Mucosa of gallbladder (tissue), 1 donor: ENCODE results near the gene KAT6B. TPM values are rescaled to one million over a fixed set of nuclear protein-coding genes. Genes with fewer than 3 reads are reported as not detected.
"Not testable (repeated sequence)": the region's sequence is repeated elsewhere in the genome, so short reads cannot be mapped to it uniquely, and the experiment has no call there.

ENCODE experiments used
- DNase-seq: peaks from one replicate; pipeline ENCODE4 v3.0.0-alpha.2; 2020; ENCODE audit warnings: low spot score
- total RNA-seq: library from RNA; stranded (reverse); gene quantifications from one replicate; pipeline ENCODE4 v1.2.1, GENCODE V29; 2021
- donor health status: DM: no; HTN: no; CAD: no.

The KAT6B gene
- total RNA-seq, 1 donor from 2014 or later, result 33.0 TPM

DNA sequence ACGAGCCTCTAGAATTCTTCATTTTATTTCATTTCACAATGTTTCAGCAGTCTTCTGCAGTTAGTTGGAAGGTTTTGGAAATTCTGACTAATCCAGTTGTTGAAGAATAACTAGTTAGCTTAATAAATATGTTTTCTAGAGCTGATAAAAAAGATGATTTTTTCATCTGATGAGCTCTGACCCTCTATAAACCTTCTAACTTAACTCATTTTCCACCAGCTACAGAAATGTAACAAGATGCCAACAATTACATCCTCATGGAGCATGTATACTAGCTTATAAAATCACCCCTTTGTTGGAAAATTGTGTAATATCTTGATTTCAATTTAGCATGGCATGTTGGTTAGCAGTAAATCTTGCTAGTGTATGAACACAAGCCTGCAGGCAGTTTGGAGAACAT is 33.1 kb downstream of the KAT6B start:
- no peak for DNase-seq

DNA sequence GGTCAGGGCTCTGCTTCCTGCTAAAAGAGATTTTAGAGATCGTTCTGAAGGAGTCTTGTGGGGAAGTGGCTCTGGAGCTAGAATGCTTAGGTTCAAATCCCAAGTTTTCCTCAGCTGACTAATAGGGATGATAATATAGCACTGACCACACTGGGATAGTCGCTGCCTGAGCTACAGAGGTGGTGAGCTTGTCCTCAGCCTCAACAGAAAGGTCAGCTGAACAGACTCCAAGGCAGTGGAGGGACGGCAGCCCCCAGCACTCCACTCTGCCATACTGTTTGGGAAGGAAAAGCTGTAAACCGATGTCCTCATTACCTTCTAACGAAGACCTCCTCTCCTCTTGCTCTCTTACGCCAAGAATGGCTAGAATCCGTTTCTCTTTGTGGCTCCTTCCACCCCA is 36.2 kb downstream of the KAT6B start:
- no peak for DNase-seq

DNA sequence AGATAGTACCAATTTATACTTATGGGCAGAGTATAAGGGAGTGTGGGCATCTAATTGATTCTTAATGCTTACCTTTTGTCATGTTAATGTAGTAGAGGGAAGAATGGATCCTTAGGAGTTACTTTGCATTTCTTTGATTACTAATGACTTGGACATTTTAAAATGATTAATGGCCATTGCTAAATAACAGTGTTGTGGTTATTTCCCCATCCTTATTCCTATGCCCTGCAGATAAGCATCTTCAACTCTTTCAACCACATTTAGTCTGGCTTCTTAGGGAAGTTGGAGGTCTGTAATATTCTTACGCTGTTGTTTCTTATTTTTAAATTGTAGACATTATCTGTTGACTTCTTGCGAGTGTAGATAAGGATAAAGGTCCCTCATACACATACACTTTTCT is 37.2 kb downstream of the KAT6B start:
- DNase-seq, result no peak

DNA sequence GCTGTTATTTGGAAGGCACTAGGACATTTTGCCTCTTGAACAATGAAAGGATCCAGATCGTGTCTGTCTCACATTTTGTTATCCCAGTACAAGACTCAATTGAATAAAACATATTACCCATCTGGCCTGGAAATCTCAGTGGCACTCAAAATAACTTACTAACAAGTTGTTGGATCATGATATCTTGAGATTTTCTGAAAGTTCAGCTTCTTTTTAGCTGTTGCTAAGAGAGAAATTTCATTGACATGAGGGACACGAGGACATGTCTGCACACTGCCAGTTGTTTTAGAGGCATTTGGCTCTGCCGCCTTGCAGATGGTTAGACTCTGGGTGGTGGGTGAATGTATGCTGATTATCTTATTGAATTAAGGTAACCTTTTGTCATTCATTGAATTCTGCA is 41.0 kb downstream of the KAT6B start:
- no peak for DNase-seq

DNA sequence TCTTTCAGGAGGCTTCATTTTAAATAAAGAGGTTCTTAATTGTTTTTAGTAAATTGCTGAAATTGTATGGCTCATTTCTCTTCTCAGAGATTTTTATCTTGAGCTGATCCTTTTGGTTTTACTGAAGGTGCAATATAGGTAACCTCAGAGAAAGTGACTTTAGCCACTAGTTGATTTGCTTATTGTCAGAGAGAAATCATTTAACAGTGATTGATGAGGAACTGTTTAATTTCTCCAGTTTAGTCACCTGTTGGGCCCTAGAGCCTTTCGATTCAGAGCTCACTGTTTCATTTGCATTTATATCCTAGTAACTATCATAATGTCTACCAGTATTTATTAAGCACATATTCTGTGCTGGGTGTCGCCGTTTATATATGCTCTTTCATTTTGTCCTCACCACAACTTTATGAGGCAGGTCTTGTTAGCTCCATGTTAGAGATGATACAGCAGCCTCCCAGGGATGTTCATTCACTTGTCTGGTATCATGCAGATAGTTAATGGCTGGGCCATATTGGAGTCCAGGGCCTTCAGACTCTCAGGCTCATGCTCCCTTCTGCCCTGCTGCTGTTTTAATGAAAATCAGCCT is 42.1 kb downstream of the KAT6B start:
- DNase-seq, result no peak

DNA sequence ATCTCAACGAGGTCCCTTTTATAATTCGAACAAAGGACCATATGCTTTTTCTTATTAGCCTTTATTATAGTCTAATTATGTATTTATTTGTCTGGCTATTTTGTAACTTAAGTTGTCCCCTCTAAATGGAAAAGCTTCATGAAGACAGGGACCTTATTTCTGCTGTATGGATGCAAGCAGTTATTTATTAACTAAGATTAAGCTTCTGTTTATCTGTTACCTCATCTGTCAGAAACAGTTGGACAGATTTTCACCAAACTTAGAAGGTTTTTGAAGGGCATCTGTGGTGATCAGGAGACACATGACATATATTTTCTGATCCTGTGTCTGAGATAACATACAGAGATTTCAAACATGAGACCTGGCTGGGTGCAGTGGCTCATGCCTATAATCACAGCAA is 43.2 kb downstream of the KAT6B start:
- no peak for DNase-seq

DNA sequence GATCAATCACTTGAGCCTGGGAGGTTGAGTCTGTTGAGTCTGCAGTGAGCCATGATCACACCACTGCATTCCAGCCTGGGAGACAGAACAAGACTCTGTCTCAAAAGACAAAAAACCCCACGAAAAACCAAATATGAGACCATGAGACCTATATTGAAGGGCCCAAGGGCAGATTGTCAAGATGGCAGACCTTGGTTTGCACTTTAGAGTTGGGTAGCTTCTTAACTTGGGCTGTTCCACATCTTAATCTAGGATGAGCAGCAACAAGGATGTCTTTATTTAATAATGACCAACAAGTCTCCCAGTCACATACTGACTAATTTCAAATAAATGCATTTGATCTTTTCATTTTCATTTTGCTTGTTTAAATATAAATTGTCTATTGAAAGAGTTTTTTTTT is 43.8 kb downstream of the KAT6B start:
- DNase-seq, result no peak

DNA sequence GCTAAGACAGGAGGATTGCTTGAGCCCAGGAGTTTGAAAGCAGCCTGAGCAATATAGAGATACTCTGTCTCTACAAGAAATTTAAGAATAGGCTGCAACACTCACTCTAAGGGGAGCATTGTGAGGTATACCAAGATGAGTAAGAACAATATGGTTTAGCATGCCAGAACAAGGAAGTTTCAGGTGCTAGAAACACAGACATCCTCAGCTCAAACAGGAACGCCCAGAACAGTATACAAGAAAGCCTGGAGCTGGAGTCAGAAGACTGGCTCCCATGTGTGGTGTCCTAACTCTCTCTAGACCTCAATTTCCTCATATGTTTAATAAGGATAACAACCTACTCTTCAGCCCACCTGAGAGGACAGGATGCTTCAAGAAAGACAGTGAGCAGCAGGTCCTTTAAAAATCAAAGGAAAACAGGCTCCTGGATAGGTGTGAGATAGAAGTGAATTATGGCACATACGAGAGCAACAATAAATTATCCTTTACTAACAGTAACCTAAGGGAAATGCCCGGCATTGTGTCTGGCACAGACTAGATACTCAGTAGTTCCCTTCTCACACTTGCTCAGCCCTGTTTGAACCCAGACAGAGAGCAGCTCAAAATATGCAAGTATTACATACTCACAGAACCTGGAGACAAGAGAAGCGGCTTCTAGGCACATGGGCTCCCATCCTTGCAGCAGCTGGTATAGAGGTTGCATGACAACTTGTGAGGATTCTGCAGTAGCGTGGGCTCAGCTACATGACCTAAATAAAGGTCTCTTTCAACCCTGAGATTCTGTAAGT is 45.4 kb downstream of the KAT6B start:
- no peak for DNase-seq

DNA sequence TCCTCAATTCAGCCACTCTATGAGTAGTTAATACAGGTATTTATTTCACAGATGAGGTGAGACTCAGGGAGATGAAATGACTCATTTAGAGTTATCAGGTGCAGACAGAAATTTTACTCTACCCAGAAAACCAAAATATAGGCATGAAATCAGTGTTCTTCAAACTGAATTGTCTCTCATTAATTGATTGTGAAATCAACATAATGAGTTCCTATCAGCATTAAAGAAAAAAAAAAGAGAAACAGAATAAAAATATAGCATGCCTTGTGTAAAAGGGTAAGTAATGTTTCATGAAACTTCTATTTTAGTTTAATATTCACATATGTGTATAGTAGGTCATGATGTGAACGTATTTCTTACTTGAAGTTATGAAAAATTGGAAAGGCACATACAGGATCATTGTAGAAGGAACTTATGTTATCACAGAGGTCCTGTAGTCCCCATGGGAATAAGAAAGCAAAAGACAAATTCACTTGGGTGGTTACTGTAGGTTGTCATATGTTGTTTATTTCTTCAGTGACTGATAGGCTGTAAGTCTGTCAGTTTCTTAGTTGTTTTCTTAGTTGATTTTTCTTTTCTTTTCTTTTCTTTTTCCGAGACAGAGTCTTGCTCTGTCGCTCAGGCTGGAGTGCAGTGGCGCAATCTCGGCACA is 47.5 kb downstream of the KAT6B start:
- no peak for DNase-seq

DNA sequence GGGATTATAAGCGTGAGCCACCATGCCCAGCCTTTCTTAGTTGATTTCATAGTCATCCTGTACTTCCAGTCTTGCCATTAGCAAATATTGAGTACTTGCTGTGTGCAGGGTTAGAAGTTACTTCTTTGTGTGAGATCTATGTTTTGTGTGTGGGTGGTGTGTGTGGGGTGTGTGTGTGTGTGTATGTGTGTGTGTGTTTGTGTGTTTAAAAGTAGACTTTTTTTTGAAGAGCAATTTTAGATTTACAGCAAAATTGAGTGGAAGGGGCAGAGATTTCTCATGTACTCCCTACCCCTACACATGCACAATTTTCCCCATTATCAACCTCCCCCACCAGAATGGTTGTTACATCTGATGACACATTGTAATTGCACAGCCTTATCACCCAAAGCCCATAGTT is 48.2 kb downstream of the KAT6B start:
- no peak for DNase-seq

DNA sequence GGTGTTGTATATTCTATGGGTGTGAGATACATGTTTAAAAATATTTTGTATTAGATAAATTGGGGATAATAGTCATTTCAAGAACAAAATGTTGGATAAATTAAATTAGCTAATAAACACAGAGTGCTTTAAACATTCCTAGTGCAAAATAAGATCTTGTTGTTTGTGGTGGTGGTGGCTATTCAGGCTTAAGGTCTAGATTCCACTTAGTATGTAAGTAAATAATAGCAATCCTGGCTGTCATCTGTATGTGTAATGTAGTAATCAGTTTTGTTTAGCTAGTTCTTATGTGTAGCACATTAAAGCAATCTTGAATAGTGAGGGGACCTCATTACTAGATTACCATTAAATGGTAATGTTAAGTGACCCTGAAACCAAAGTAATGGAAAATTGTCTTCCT is 48.7 kb downstream of the KAT6B start:
- DNase-seq, result no peak

DNA sequence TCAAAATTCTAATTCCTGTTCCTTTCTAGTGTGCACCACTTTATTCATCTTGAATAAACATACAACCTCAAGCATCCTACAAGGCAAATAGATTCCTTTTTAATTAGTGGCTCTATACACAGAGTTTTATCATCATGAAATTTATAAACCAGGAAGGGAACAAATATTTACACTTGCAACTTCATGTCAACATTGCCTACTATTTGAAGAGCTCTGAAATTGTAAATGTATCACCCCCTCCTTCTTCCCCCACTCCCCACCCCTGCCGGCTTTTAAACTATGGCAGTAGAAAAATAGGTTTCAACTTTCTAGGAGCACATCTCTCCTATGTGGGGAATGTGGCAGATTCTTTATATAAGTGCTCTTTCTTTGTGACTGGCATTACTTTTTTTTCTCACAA is 49.6 kb downstream of the KAT6B start:
- DNase-seq, result no peak

DNA sequence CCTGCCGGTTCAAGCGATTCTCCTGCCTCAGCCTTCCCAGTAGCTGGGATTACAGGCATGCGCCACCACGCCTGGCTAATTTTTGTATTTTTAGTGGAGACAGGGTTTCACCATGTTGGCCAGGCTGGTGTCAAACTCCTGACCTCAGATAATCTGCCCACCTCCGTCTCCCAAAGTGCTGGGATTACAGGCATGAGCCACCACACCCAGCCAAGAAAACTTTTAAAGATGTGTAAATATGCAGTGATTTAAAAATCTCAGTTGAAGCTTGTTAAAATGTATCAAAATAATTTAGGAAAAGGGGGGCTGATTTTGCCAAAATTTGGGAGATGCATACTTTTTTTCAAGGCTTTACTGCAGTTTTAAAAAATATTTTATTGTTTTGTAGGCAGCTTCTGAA is 50.7 kb downstream of the KAT6B start:
- DNase-seq, result not testable (repeated sequence)

DNA sequence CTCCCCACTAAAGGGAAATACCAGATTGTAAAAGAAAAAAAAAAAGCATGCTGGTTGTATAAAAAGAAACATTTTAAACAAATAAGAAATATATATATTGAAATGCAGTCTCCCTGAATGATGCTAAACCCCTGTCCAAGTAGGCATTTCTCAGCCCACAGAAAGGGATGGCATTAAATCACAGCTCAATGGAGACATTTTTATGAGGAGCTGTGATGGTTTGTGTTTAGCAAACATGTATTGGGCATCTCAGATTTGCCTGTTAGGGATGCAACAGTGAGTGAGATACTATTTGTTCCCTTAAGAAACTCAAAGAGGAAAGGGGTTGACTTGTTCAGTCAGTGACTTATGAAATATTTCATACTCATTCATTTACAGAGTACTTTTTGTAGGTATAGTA is 51.5 kb downstream of the KAT6B start:
- no peak for DNase-seq

DNA sequence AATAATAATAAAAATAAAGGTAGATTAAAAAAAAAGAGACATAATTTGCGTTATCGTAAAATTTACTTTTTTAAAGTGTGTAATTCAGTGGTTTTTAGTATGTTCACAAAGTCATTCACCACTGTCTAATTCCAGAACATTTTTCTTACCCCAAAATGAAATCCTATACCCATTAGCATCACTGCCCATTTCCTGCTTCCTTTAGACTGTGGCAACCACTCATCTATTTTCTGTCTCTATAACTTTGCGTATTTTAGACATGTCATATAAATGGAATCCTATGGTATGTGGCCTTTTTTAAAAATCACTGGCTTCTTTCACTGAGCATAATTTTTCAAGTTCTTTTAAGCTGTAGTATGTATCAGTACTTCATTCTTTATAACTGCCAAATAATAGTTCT is 53.6 kb downstream of the KAT6B start:
- DNase-seq, result no peak

DNA sequence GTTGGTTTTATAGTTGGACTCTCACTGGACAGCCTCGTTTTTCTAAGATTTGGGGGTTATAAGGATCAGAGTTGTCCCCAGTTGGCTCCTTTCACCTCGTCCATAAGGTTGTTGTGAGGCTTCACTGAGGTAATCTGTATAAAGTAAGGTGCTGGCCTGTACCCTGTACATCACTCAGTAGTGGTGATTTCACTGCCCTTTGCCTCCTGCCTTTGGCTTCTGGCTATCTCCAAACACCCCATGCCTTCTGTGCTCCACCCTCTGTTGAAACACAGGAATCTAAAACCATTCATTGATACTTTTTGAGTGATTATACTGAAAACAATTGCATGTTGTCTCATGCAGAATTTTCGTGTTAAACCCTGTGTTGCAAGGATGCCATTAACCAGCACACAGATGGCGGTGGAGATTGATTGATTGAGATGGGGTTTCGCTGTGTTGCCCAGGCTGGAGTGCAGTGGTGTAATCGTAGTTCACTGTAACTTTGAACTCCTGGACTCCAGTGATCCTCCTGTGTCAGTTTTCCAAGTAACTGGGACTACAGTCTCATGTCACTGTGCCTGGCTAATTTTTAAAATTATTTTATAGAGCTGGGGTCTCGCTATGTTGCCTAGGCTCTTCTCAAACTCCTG is 55.0 kb downstream of the KAT6B start:
- no peak for DNase-seq

DNA sequence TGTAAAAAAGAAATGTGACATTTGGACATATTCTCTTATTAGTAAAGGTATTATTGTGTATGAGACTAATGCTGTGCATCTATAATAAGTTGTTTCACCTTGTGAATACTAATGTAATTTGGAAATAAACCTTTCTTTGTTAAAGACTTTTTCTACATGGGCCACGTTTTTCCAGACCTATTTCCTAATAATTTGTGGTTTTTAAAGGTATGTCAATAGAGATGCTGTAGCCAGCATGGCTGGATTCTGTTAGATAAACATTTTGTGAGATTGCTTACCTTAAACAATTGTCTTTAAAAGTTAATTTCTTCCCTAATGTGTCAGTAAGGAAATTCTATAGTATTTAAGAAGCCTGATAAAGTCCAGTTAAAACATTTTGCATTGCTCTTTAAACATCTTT is 56.0 kb downstream of the KAT6B start:
- DNase-seq, result no peak

DNA sequence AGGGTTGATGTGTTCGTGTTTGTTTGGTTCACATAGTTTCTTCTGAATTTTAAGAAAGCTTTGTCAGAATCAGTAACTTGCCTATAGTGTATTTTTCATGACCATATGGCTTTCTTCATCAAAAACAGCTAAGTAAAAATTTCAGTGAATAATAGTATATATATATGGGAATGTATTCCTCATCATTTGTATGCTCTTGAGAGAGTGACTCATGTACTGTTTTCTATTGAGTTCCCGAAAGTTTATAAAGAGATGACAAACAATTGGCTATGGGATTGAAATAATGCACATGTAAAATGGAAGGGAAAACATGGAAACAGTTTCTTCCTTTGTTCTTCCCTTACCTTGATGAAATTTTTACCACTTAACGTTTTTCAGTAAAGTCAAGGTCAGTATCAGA is 56.4 kb downstream of the KAT6B start:
- DNase-seq, result no peak

DNA sequence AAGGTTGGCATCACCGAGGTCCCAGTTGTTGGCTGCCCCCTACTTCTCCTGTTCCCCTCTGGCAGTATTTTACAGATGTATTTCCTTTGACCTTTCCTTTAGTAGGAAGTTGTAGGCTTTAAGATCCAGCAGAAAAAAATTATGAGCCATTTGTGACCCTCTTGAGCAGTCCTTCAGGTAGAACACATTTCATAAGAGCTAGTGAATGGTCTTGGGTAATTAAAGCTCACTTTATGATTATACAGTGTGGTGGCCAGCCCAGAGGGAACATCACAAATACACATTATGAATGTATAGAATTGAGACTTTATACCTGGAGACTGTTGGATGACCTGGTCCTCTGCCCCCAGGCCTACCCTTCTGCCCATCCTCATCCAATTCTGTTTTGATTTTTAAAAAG is 57.0 kb downstream of the KAT6B start:
- DNase-seq, result no peak

DNA sequence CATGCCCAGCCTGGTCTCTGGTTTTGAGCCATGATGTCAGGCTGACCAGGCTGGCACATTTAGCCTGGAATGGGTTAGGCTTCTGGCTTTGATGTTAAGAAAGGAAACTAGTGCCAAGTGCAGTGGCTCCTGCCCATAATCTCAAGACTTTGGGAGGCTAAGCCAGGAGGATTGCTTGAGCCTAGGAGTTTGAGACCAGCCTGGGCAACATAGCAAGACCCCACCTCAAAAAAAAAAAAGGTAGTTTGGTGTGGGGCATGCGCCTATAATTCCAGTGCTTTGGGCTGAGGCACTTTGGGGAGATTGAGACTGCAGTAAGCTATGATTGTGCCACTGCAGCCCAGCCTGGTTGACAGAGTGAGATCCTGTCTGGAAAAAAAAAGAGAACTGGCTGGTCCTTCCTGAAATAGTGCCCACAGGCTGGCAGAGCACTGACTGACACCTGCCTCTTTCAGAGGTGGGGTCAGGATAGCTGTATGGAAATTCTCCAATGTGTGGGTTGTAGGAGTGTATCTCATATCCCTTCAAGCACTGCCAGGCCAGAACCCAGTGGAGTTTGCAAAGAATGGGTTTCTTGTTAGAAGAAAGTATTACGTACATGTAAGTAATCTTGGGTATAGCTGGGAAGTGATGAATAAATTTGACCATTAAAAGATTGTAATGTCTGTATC is 61.3 kb downstream of the KAT6B start:
- DNase-seq, result no peak

DNA sequence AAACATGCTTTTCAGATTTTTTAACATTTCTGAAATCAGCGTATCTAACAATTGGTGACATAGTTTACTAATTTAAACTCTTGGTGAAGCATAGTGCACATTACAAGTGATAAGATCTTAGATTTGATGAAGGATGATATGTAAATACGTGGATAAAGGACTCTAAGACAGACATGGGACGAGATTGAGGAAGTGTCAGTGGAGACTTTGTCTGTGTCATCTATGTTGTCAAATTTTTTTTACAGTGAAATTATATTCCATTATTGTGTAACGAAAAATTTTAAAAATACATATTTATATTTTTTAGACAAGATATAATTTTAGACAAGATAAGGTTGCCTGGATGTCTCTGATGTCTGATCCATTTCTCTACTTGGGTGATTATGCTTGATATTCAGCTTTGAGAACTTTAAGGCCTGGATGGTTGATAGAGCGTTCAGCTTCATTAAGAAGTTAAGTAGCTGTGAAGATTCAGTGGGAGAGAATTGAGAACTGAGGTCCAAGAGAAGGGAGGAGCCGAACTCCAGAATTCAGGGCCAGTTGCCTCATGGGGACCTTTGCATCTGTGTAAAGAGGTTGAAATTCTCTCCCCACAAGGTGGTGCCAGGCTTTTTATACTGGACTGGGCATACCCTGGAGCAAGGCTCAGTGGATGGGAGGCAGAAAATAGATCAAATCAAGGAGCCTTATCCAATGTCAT is 62.7 kb downstream of the KAT6B start:
- no peak for DNase-seq

DNA sequence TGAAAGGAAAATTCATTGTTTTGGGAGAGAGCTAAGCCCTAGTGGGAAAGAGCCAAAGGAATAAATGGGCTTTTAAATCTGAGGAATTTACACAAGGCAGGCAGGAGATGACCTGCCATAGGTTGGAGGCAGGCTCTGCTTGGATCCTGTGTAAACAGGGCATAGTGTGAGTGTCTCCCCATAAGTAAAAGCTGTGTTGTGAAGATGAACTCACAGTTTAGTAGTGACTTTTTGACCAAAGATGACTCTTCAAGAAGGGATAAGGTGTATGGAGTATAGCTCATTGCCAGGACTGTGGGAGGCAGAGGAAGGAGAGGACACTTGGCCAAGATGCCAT is 63.2 kb downstream of the KAT6B start:
- no peak for DNase-seq
